HepG2 (cell line): ENCODE measurements around the gene MRPS7. TPM values are rescaled to one million over a fixed set of nuclear protein-coding genes. Genes with fewer than 3 reads are reported as not detected.

Experiments
- ATAC-seq: fragments of 200-7000 bp; cut with Tn5 transposase; 3 replicates; pipeline ENCODE4 v1.9.1; 2020; ENCODE audit warnings: mild to moderate bottlenecking, moderate library complexity
- BruUV-seq: library from RNA; stranded (reverse); fragments of 400-500 nt; replicated peaks from 2 replicates; lab custom pipeline; 2021; lab: Mats Ljungman, UMichigan
- CTCF ChIA-PET: fragments of 300-600 bp; formaldehyde crosslinking; extraction: SDS; loops from one replicate; lab custom pipeline; 2021; ENCODE audit warnings: low total read pairs, inconsistent platforms, low intra/inter-chr PET ratio; lab: Yijun Ruan, JAX
- POLR2A ChIA-PET: fragments of 350-600 bp; sonication (Branson Sonifier 250); formaldehyde crosslinking; loops from one replicate; lab custom pipeline; 2020; ENCODE audit warnings: antibody characterized with exemption, inconsistent platforms; lab: Yijun Ruan, JAX
- DNase-seq: peaks from one replicate; pipeline ENCODE4 v3.0.0-alpha.2; 2015; ENCODE audit warnings: low spot score
- FAIRE-seq: peaks from 3 replicates; lab custom pipeline; 2011; peaks lifted over from hg19 to GRCh38; lab: Jason Lieb, UNC
- H2AFZ ChIP-seq: one replicate; pipeline ENCODE4 v1.6.1; 2011; ENCODE audit warnings: low read length, inconsistent platforms
- H3K27ac ChIP-seq: fragments of 300-600 bp; 3 replicates; pipeline ENCODE4 v1.8.0; 2011; ENCODE audit warnings: mixed run types, mild to moderate bottlenecking, mixed read lengths, low read length, inconsistent platforms; ENCODE audit not compliant: insufficient read depth; ENCODE audit errors: extremely low read length
- H3K27me3 ChIP-seq, 2 experiments: fragments of 200-600 bp in 1 of 2; 2 replicates in 1 of 2; 3 replicates in 1 of 2; pipeline versions ENCODE4 v1.6.0 to v1.8.0; 2011; ENCODE audit warnings: low read length in 2 of 2, mild to moderate bottlenecking in 2 of 2, moderate library complexity in 2 of 2, inconsistent platforms in 1 of 2; ENCODE audit not compliant: insufficient read depth in 2 of 2, control insufficient read depth in 1 of 2
- H3K36me3 ChIP-seq, 2 experiments: fragments of 200-600 bp in 1 of 2; replicated peaks in 1 of 2; 2 replicates in 1 of 2; 3 replicates in 1 of 2; pipeline versions ENCODE4 v1.5.1 to v1.8.0; 2011; ENCODE audit warnings: low read length in 2 of 2, inconsistent platforms in 1 of 2; ENCODE audit not compliant: insufficient read depth in 2 of 2, control insufficient read depth in 1 of 2
- H3K4me1 ChIP-seq: 2 replicates; pipeline ENCODE4 v1.5.1; 2012; ENCODE audit warnings: low read length, inconsistent platforms; ENCODE audit not compliant: insufficient read depth
- H3K4me2 ChIP-seq: 2 replicates; pipeline ENCODE4 v1.6.0; 2011; ENCODE audit warnings: low read depth, low read length, inconsistent platforms
- H3K4me3 ChIP-seq, 3 experiments: fragments of 200-600 bp in 1 of 3; sonication (generic), shearing (Covaris generic) in 1 of 3; replicated peaks in 1 of 3; 2 replicates each; pipeline ENCODE4 v1.5.1; 2011 to 2016; ENCODE audit warnings: low read length in 3 of 3, inconsistent platforms in 2 of 3, low read depth in 2 of 3, mild to moderate bottlenecking in 2 of 3, control low read depth in 1 of 3, mixed read lengths in 1 of 3; ENCODE audit not compliant: insufficient read depth in 1 of 3
- H3K79me2 ChIP-seq: one replicate; pipeline ENCODE4 v1.6.1; 2011; ENCODE audit warnings: low read length, inconsistent platforms; ENCODE audit not compliant: insufficient read depth
- H3K9ac ChIP-seq: 2 replicates; pipeline ENCODE4 v1.6.0; 2011; ENCODE audit warnings: mild to moderate bottlenecking, low read depth, low read length, inconsistent platforms; ENCODE audit not compliant: insufficient read depth
- H3K9me3 ChIP-seq: 2 replicates; pipeline ENCODE4 v1.5.1; 2012; ENCODE audit warnings: mild to moderate bottlenecking, low read length
- H4K20me1 ChIP-seq: 2 replicates; pipeline ENCODE4 v1.6.0; 2011; ENCODE audit warnings: inconsistent platforms, mild to moderate bottlenecking, low read length, moderate library complexity; ENCODE audit not compliant: insufficient read depth
- ATF4 ChIP-seq, 2 experiments: fragments of 450-650 bp in 1 of 2; sonication (generic) in 1 of 2; formaldehyde crosslinking; IDR thresholded peaks; 2 replicates each; pipeline versions ENCODE4 v1.5.0 to v1.8.0; 2020 to 2022; ENCODE audit warnings: mild to moderate bottlenecking in 1 of 2, missing genetic modification reagents in 1 of 2
- BATF2 ChIP-seq: sonication (generic); formaldehyde crosslinking; IDR thresholded peaks from 2 replicates; pipeline ENCODE4 v1.8.0; 2022; ENCODE audit warnings: mild to moderate bottlenecking, missing genetic modification reagents, moderate library complexity
- CTCF ChIP-seq: sonication (generic); formaldehyde crosslinking; IDR thresholded peaks from 2 replicates; pipeline ENCODE4 v1.5.0; 2020; ENCODE audit warnings: mild to moderate bottlenecking, missing genetic modification reagents, moderate library complexity
- ETV5 ChIP-seq: IDR thresholded peaks from 2 replicates; pipeline ENCODE4 v1.6.1; 2018; ENCODE audit warnings: missing biosample characterization, missing genetic modification reagents, inconsistent platforms, borderline replicate concordance
- IRF1 ChIP-seq: sonication (generic); formaldehyde crosslinking; IDR thresholded peaks from 2 replicates; pipeline ENCODE4 v1.4.0; 2020; ENCODE audit warnings: low read depth, mild to moderate bottlenecking, missing genetic modification reagents
- PHF21A ChIP-seq: sonication (generic); formaldehyde crosslinking; IDR thresholded peaks from 2 replicates; pipeline ENCODE4 v1.5.0; 2020; ENCODE audit warnings: mild to moderate bottlenecking, missing genetic modification reagents
- REL ChIP-seq: sonication (generic); formaldehyde crosslinking; conservative IDR thresholded peaks from 2 replicates; pipeline ENCODE4 v1.8.0; 2022; ENCODE audit warnings: mild to moderate bottlenecking, missing genetic modification reagents, moderate library complexity
- ZC3H13 ChIP-seq: sonication (generic); formaldehyde crosslinking; IDR thresholded peaks from 2 replicates; pipeline ENCODE4 v1.8.1; 2023; ENCODE audit warnings: mild to moderate bottlenecking, missing genetic modification reagents, moderate library complexity
- ZIK1 ChIP-seq: sonication (generic); formaldehyde crosslinking; IDR thresholded peaks from 2 replicates; pipeline ENCODE4 v1.5.0; 2020; ENCODE audit warnings: mild to moderate bottlenecking, low read depth, missing genetic modification reagents, borderline replicate concordance
- ZNF343 ChIP-seq: sonication (generic); formaldehyde crosslinking; IDR thresholded peaks from 2 replicates; pipeline ENCODE4 v1.4.0; 2020; ENCODE audit warnings: mild to moderate bottlenecking, missing genetic modification reagents
- ZNF710 ChIP-seq: sonication (generic); formaldehyde crosslinking; IDR thresholded peaks from 2 replicates; pipeline ENCODE4 v1.5.0; 2020; ENCODE audit warnings: mild to moderate bottlenecking, missing genetic modification reagents, borderline replicate concordance
- ZXDC ChIP-seq: sonication (generic); formaldehyde crosslinking; IDR thresholded peaks from 2 replicates; pipeline ENCODE4 v1.5.0; 2020; ENCODE audit warnings: mild to moderate bottlenecking, missing genetic modification reagents
- WGBS: methylation state at CpG from one replicate; pipeline ENCODE4 v1.1.6; 2017; ENCODE audit warnings: low lambda C conversion rate; 5-methylcytosine and 5-hydroxymethylcytosine counted together
- in situ Hi-C: cut with HindIII; loops from 2 replicates; pipeline ENCODE4 v1.10.0; 2017; ENCODE audit warnings: low pct_unique_long_range_greater_than_20kb; ENCODE audit not compliant: extremely low pct_ligation_motif_present
- intact Hi-C: fragments of 100-400 bp; cut with micrococcal nuclease; formaldehyde crosslinking; loops from one replicate; pipeline ENCODE4 v1.10.0; 2022; ENCODE audit not compliant: unreplicated experiment
- polyA plus RNA-seq, 8 experiments: library from polyadenylated mRNA; depleted of rRNA in 3 of 8; stranded (reverse) in 7 of 8; unstranded in 1 of 8; fragments of >200 nt; fragmentation: Illumina TruSeq in 4 of 8; extraction: Trizol in 4 of 8; gene quantifications; 2 replicates each; pipeline versions ENCODE4 v1.2.1 to v1.2.3, GENCODE V29; 2011 to 2016; ENCODE audit warnings: low read depth in 4 of 8, missing spikeins in 1 of 8, mixed read lengths in 1 of 8; ENCODE audit not compliant: insufficient read depth in 1 of 8
- total RNA-seq, 5 experiments: library from RNA; depleted of rRNA; stranded (reverse); fragments of >200 nt; fragmentation: Illumina TruSeq; extraction: Trizol; gene quantifications; 2 replicates each; pipeline ENCODE4 v1.2.3, GENCODE V29; 2016; ENCODE audit warnings: low read depth in 1 of 5

The MRPS7 gene
- total and polyA plus RNA-seq, 2 of the 13 experiments (the other 11 are each of a cell fraction or from before 2014, with no cell fraction given) = 97.0 to 162 TPM

GRCh38 chr17:75260641-75261335, 891 bp upstream of the MRPS7 start:
- in situ Hi-C loops = no loop called here
- BruUV-seq = TSS peak; percentile 81
- ATAC-seq (peak; percentile 41), DNase-seq (no peak), FAIRE-seq (no peak)
- H2AFZ ChIP-seq = no peak overlapping the region
- ChIA-PET POLR2A (interaction anchor here (0.6 to 3.7 kb wide), 21 partner anchors 10 to 519 kb away, joined by 3 to 93 read pairs (median 6); partner anchors contain the start of genes GRB2, MIF4GD, NUP85 and SLC25A19), CTCF (no interaction called here)
- H3K27me3 ChIP-seq = no peaks in the 10 kb centered on the region; a peak in 1 of 5 replicates
- under 1% methylated on average over 24 of the region's 31 CpGs for WGBS
- intact Hi-C loops = no loop called here
- H3K27ac ChIP-seq = peak overlapping the region; percentile 97
- peaks cover 8 to 16% of the 10 kb centered on the region in 2 experiments for H3K36me3 ChIP-seq
- peak overlapping the region; percentile 91 for H3K4me2 ChIP-seq
- peak overlapping the region; percentile 98 for H3K9ac ChIP-seq
- H3K4me3 ChIP-seq = peak overlapping the region; percentile 72 to 89 (median 77)
- no peaks in the 10 kb centered on the region for H4K20me1 ChIP-seq
- H3K4me1 ChIP-seq = peaks cover 44% of the 10 kb centered on the region
- H3K9me3 ChIP-seq = no peaks in the 10 kb centered on the region
- peaks cover 60% of the 10 kb centered on the region for H3K79me2 ChIP-seq
- peak; percentile 57; the same call in 1 of the 2 replicates for TF ChIP-seq BATF2
- TF ChIP-seq ZNF710 = peak; percentile 12; the same call in 1 of the 2 replicates
- TF ChIP-seq PHF21A (CRISPR knock-in tag) = 0 out of 2 replicates have a peak, but pooled peaks have one; percentile 8
- 0 out of 2 replicates have a peak, but pooled peaks have one; percentile 34 for TF ChIP-seq ZNF343 (CRISPR knock-in tag)
- TF ChIP-seq ATF4 (CRISPR knock-in tag; IDR thresholded peaks at IDR 0.05) = 0 out of 4 replicates have a peak, but pooled peaks of 1 of the 2 experiments have one; percentile 35
- peak; percentile 40 for TF ChIP-seq CTCF (CRISPR knock-in tag)
- TF ChIP-seq ZC3H13 (CRISPR knock-in tag) = 0 out of 2 replicates have a peak, but pooled peaks have one; percentile 64
- no peak for TF ChIP-seq IRF1 (CRISPR knock-in tag)
- TF ChIP-seq ZXDC (CRISPR knock-in tag) = 0 out of 2 replicates have a peak, but pooled peaks have one; percentile 68
- TF ChIP-seq ZIK1 (CRISPR knock-in tag) = no peak
- TF ChIP-seq ETV5 (CRISPR knock-in tag) = no peak
- TF ChIP-seq REL (CRISPR knock-in tag) = 0 out of 2 replicates have a peak, but pooled peaks have one; percentile 33
